ENCODE measurements around the gene SIRPB2.

Gene SIRPB2

DNA sequence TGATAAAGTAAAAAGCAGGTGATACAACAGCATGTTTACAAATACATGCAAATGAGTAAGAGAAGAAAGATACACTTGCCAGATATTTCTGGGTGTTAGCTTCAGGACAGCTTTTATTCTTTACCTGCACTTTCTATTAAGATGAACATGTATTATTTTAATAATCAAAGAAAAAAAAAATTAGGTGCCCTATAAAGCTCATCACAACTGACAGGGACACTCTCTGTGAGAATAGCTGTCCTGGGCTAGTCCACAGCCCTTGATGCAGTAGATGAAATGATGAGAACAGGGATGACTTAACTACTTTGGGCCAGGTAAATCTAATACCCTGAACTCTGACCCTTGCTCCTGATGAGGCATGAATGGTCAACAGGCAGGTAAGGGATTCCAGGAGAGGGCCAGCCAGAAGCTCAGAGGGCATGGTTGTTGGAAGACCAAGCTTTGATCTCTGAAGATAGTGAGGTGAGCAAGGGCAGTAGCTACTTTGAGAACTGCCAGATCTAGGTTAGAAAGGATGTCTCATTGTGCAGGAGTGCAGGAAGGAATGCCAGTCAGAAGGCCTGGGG is 40.2 kb downstream of the SIRPB2 start:
- Histone ChIP-seq H4K20me1 (ENCODE audit: control insufficient read depth, insufficient read depth, low read depth, low read length) (no peaks in the 10 kb centered on the region), H3K79me2 (ENCODE audit: control insufficient read depth, low read length) (no peaks in the 10 kb centered on the region), H3K9me3 (ENCODE audit: control insufficient read depth, insufficient read depth, low read length) (no peaks in the 10 kb centered on the region), H3F3A (ENCODE audit: control insufficient read depth, insufficient read depth) (no peaks in the 10 kb centered on the region), H3K4me2 (ENCODE audit: low read length) (no peak overlapping the region), H3K27me3 (ENCODE audit: control insufficient read depth, low read length) (no peaks in the 10 kb centered on the region), H3K36me3 (ENCODE audit: control insufficient read depth, low read length) (peaks cover 100% of the 10 kb centered on the region), H3K4me3 (ENCODE audit: low read length) (no peak overlapping the region), H3K27ac (ENCODE audit: low read depth, low read length) (no peak overlapping the region), H3K9me2 (replicated peaks; ENCODE audit: control insufficient read depth, low read length) (no peaks in the 10 kb centered on the region), H3K4me1 (ENCODE audit: control insufficient read depth, low read length) (no peaks in the 10 kb centered on the region)
- no peak for TF ChIP-seq EZH2phosphoT487 (IDR thresholded peaks at IDR 0.05; ENCODE audit: borderline replicate concordance, low read length)
- TF ChIP-seq, protein P1, sequence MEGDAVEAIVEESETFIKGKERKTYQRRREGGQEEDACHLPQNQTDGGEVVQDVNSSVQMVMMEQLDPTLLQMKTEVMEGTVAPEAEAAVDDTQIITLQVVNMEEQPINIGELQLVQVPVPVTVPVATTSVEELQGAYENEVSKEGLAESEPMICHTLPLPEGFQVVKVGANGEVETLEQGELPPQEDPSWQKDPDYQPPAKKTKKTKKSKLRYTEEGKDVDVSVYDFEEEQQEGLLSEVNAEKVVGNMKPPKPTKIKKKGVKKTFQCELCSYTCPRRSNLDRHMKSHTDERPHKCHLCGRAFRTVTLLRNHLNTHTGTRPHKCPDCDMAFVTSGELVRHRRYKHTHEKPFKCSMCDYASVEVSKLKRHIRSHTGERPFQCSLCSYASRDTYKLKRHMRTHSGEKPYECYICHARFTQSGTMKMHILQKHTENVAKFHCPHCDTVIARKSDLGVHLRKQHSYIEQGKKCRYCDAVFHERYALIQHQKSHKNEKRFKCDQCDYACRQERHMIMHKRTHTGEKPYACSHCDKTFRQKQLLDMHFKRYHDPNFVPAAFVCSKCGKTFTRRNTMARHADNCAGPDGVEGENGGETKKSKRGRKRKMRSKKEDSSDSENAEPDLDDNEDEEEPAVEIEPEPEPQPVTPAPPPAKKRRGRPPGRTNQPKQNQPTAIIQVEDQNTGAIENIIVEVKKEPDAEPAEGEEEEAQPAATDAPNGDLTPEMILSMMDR (IDR thresholded peaks at IDR 0.05; ENCODE audit: low read depth, low read length, poor library complexity, severe bottlenecking) = no peak

DNA sequence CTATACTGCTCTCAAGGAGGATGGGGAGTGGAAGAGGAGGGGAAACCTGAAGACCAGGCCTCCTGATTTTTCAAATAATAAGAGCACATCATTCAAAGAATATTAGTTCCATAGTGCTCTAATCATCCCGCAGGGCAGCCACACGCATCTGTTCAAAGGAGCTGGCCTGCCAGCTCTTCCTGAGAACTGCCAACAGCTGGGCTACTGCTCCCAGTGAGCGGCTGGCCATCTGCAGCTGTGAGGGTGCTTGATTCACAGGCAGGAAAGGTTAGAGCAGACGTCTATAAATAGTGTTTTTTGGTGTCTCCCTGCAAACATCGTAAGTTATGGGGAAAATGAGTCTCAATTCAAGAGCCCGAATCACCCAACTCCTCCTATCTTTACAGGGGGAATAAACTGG is 41.9 kb downstream of the SIRPB2 start:
- H3K27ac ChIP-seq (ENCODE audit: low read depth, low read length) = no peak overlapping the region
- H3K4me3 ChIP-seq (ENCODE audit: low read length) = no peak overlapping the region
- no peaks in the 10 kb centered on the region for H3F3A ChIP-seq (ENCODE audit: control insufficient read depth, insufficient read depth)
- no peaks in the 10 kb centered on the region for H3K27me3 ChIP-seq (ENCODE audit: control insufficient read depth, low read length)
- no peaks in the 10 kb centered on the region for H3K79me2 ChIP-seq (ENCODE audit: control insufficient read depth, low read length)
- no peaks in the 10 kb centered on the region for H3K4me1 ChIP-seq (ENCODE audit: control insufficient read depth, low read length)
- no peak overlapping the region for H3K4me2 ChIP-seq (ENCODE audit: low read length)
- H3K9me3 ChIP-seq (ENCODE audit: control insufficient read depth, insufficient read depth, low read length) = no peaks in the 10 kb centered on the region
- no peaks in the 10 kb centered on the region for H3K9me2 ChIP-seq (replicated peaks; ENCODE audit: control insufficient read depth, low read length)
- no peaks in the 10 kb centered on the region for H4K20me1 ChIP-seq (ENCODE audit: control insufficient read depth, insufficient read depth, low read depth, low read length)
- peaks cover 100% of the 10 kb centered on the region for H3K36me3 ChIP-seq (ENCODE audit: control insufficient read depth, low read length)
- no peak for TF ChIP-seq EZH2phosphoT487 (IDR thresholded peaks at IDR 0.05; ENCODE audit: borderline replicate concordance, low read length)
- TF ChIP-seq, protein P1 (IDR thresholded peaks at IDR 0.05; ENCODE audit: low read depth, low read length, poor library complexity, severe bottlenecking) = no peak

DNA sequence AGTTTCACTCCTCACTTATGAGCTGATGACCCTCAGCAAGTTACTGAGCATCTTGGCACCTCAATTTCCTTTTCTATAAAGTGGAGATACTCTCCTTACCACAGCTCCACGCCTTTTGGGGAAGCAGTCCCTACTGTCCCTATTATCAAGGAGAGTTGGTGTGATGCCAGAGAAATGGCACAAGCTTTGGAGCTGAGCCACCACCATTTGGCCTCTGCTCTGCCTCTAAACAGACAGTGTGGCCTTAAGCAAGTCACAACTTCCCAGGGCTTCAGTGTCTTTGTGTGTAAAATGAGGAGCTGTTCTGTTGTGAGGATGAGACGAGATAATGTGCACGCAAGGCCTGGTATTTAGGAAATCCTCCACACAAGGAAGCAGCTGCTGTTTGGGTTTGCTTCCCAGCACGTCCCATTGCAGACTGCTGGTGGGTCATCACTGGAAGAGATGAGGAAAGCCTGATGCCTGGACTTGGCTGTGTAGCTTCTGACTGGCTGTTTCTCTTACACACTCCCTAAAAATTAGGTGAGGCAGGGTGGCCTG is 43.1 kb downstream of the SIRPB2 start:
- Histone ChIP-seq H3K4me3 (ENCODE audit: low read length) (no peak overlapping the region), H3F3A (ENCODE audit: control insufficient read depth, insufficient read depth) (no peaks in the 10 kb centered on the region), H3K27ac (ENCODE audit: low read depth, low read length) (no peak overlapping the region), H3K79me2 (ENCODE audit: control insufficient read depth, low read length) (no peaks in the 10 kb centered on the region), H3K9me2 (replicated peaks; ENCODE audit: control insufficient read depth, low read length) (no peaks in the 10 kb centered on the region), H4K20me1 (ENCODE audit: control insufficient read depth, insufficient read depth, low read depth, low read length) (no peaks in the 10 kb centered on the region), H3K9me3 (ENCODE audit: control insufficient read depth, insufficient read depth, low read length) (no peaks in the 10 kb centered on the region), H3K4me2 (ENCODE audit: low read length) (no peak overlapping the region), H3K27me3 (ENCODE audit: control insufficient read depth, low read length) (no peaks in the 10 kb centered on the region), H3K36me3 (ENCODE audit: control insufficient read depth, low read length) (peaks cover 98% of the 10 kb centered on the region), H3K4me1 (ENCODE audit: control insufficient read depth, low read length) (no peaks in the 10 kb centered on the region)
- TF ChIP-seq EZH2phosphoT487 (IDR thresholded peaks at IDR 0.05; ENCODE audit: borderline replicate concordance, low read length) = no peak
- TF ChIP-seq, protein P1 (IDR thresholded peaks at IDR 0.05; ENCODE audit: low read depth, low read length, poor library complexity, severe bottlenecking) = no peak

Data from DOHH2 (cell line).